GM08714 (cell line): ENCODE results near the gene MLLT10.

Experiments used
- H3K4me3 ChIP-seq: fragments of 200-500 bp; sonication (Bioruptor generic); 2 replicates; pipeline ENCODE4 v1.5.1; 2014; ENCODE audit warnings: mild to moderate bottlenecking, low read length, inconsistent platforms
- ZNF274 ChIP-seq: IDR thresholded peaks from 2 replicates; pipeline ENCODE4 v1.6.1; 2012; ENCODE audit warnings: mild to moderate bottlenecking, low read depth, low read length

The MLLT10 gene

DNA sequence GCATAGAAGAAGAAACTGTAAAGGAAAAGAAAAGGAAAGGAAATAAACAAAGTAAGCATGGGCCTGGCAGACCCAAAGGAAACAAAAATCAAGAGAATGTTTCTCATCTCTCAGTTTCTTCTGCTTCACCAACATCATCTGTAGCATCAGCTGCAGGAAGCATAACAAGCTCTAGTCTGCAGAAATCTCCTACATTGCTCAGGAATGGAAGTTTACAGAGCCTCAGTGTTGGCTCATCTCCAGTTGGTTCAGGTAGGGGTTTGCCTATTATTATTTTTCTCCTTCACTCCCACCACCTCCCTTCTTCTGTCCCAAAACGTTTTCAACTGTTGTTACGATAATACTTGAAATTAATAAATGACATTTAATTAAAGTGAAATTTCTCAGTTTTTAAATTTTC is 139.6 kb downstream of the MLLT10 start:
- no peak overlapping the region for H3K4me3 ChIP-seq
- no peak for TF ChIP-seq ZNF274

DNA sequence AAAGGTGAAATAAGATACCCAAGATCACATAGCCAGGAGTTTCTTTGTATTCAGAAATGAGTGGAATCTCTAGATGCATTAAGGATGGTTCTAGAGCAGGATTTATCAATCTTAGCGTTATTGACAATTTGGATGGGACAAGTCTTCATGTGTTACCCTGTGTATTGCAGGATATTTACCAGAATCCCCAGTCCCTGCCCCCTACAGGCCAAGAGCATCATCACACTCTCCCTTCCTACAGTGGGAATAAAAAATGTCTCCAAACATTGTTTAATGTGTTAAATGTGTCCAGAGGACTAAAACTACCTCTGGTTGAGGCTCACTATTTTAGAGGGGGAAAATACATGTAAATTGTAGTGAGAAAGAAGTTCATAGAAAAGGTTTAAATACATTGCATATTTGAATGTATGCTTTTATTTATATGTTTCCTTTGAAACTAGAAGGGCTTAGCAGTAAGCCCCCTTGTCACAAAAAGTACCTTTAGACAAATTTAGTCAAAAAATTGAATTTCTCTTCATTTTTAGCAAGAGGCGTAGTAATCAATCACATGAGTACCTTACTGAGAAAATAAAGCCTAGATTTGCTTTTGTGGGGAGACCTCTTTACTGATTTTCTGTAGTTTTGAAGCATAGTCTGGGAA is 141.2 kb downstream of the MLLT10 start:
- TF ChIP-seq ZNF274: no peak
- no peak overlapping the region for H3K4me3 ChIP-seq

DNA sequence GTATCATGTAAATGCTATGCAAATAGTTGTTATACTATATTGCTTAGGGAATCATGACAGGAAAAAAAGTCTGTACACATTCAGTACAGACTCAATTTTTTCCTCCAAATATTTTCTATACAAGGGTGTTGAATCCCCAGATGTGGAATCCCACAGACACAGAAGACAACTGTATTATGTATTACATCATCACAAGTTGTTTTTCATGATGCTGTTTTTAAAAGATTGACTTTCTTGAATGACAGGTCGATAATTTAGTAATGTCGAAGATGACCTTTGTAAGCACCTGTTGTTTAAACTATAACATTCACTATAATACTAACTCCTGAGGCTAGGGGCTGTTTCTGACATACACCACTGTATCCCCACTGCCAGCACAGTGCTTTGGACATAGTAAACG is 143.5 kb downstream of the MLLT10 start:
- no peak overlapping the region for H3K4me3 ChIP-seq
- no peak for TF ChIP-seq ZNF274

DNA sequence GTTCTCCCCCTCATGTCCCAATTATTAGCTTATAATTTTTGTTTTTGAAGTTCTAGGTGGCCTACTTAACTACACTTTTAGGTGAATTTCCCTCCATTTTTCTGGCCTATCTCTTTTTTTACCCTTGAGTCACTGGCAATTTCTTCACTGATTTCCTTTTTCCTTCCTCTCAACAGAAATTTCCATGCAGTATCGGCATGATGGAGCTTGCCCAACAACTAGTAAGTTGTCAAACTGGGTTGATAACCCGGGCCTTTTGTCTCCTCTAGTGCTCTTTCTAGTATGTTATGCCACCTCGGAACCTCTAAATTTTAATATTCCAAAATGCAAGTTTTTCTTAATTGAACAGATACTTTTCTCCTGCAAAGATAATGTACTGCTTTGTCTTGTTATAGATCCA is 147.1 kb downstream of the MLLT10 start:
- no peak overlapping the region for H3K4me3 ChIP-seq
- TF ChIP-seq ZNF274: no peak

DNA sequence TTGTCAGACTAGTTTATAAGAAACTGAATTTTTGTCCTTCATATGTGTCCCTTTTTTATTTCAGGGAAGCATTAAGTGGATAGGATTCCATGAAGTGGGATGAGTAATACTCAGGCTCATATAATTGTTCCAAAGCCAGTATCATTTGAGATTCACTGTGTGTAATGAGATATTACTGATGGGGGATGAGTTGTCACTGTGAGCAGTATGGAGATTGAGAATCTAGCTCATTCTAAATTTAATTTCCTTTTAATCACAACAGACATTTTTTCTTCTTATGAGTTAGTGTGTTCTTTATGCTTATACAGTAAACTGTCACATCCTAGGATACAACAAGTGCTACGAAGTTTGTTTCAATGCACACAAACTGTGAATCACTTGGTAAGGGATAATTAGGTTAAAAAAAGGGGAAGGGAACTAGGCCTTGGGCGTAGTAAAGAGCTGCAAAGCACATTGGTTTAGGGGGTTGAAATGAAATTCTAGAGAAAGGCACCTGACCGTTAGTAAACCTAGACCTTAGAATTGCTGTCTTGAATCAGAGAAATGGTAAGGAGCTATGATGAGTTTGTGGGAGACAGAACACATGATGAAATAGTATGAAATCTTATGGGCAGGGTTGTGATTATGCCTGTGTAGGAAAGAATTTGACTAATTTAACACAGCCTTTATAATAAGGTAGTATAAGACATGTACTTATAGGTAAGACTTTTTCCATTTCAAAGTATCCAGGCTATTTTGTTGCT is 153.4 kb downstream of the MLLT10 start:
- TF ChIP-seq ZNF274: no peak

DNA sequence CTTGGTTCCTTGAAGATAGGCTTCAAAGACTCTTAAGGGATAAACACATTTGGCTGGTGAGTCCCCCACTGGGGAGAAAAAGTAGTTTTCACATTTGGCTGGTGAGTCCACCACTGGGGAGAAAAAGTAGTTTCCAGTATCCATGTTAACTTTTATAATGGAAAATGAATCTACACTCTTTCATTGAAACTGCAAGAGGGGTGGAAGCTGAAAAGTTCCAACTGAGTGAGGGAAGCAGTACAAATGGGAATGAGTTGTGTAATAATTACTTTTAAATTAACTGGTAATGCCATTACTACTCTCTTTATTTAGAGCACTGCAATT is 153.9 kb downstream of the MLLT10 start:
- H3K4me3 ChIP-seq: no peak overlapping the region
- no peak for TF ChIP-seq ZNF274

More for the DNA sequence above, 153.4 kb downstream of the MLLT10 start:
- no peak overlapping the region for H3K4me3 ChIP-seq

DNA sequence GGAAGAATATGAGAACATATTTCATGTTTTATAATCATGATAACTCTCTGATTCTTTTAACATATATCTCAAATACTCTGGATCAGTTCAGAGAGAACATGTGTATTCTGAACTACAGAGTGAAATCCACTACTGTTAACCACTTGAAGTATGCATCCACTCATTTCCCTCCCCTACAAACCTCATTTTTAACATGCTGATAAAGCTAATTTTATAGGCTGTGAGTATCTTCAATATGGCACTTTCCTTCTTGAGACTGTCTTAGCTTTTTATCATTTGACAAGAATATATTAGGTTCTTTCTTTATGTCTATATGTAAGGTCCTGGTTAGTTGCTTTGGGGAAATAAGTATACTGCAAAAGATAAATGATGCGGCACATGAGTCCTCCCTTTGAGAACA is 154.8 kb downstream of the MLLT10 start:
- no peak for TF ChIP-seq ZNF274
- H3K4me3 ChIP-seq: no peak overlapping the region

DNA sequence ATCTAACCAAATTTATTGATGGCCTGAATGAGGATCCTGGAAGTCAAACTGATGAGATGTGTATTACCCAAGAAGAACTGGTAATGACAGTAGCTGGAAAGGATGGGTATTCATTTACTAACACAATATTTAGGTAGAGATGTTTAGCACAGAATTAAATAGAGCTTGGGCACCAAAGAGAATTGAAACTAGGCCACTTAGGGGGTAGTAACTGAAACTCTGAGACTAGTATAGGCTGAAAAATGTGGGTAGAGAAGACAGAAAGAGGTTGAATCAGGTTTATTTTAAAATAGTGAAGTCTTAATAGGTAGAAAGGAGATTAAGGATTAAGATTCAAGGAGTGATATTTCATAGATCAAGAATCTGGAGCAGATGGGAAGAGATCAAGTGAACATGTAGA is 155.8 kb downstream of the MLLT10 start:
- no peak overlapping the region for H3K4me3 ChIP-seq

DNA sequence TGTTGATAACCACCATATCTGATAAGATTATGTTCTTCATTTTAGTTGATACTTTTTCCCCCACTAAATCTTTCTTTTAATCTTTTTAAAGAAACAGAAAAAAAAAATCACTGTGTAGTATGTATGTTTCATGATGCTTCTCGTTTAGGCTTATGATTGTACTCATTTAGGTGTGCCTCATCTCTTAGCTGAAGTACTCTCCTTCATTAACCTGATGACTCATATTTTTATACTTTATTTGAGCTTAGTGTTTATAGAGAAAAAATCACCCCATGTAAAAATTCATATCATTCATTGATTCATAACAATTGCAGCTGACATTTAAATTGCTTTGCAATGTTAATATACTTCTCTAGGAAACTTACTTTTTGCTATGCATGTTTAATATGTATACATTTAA is 158.9 kb downstream of the MLLT10 start:
- TF ChIP-seq ZNF274: no peak
- H3K4me3 ChIP-seq: no peak overlapping the region

More for the DNA sequence above, 155.8 kb downstream of the MLLT10 start:
- no peak for TF ChIP-seq ZNF274

DNA sequence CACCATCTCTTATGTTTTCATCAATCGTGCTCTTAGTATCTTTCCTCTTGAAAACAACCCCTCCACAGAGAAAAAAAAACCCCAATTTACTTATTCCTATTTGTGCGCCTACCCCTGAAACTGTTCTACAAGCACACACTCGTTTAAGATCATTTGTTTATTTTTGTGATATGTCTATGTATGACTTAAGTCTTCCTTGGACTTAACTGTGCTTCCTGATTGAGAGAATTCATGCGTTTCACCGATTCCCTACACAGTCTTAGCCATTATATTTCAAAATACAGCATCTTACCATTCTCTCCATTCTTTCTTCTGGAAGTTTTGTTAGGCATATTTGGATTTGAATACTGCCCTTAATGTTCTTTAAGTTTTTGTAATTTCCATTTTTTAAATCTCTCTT is 159.4 kb downstream of the MLLT10 start:
- TF ChIP-seq ZNF274: no peak

DNA sequence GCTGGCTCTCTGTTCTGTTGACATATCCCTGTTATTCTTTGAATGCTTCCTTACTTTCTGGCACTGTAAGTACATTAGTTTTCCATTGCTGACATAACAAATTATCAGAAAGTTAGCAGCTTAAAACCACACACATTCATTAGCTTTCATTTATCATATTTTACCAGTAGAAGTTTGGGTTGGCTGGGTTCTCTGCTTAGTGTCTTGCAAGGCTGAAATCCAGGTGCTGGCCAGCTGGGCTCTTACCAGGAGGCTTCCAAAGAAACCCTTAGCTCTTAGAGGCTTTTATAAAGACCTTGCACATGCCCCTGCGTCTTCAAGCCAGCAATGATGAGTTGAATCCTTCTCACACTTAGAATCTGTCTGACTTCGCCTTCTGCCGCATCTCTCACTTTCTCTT is 160.6 kb downstream of the MLLT10 start:
- no peak overlapping the region for H3K4me3 ChIP-seq
- no peak for TF ChIP-seq ZNF274

More for the DNA sequence above, 159.4 kb downstream of the MLLT10 start:
- H3K4me3 ChIP-seq: no peak overlapping the region

DNA sequence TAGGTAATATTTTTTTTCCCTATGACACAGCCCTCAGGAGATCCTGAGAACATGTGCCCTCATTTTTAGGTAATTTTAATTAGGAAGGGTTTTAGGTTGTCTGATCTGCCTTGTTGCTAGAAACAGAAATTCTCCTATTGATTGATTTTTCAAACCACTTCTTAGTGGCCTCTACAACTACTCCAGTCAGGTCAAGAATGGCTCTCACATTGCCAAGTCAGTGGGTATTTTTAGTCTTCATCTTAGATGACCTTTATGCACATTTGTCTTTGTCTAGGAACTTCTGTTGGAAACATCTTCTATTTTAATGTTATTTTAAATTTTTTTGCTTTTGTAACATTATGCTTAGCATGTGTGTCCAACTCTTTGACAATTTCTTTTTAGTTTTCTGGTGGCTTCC is 162.3 kb downstream of the MLLT10 start:
- no peak overlapping the region for H3K4me3 ChIP-seq
- TF ChIP-seq ZNF274: no peak

DNA sequence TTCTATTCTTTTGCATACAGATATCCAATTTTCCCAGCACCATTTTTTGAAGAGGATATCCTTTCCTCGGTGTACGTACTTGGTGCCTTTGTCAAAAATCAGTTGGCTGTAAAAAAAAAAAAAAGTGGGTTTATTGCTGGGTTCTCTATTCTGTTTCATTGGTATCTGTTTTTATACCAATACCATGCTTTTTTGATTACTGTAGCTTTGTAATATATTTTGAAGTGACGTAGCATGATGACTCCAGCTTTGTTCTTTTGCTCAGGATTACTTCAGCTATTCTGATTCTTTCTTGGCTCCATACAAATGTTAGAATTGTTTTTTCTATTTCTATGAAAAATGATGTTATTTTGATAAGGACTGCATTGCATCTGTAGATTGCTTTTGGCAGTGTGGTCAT is 165.5 kb downstream of the MLLT10 start:
- no peak overlapping the region for H3K4me3 ChIP-seq
- TF ChIP-seq ZNF274: no peak

DNA sequence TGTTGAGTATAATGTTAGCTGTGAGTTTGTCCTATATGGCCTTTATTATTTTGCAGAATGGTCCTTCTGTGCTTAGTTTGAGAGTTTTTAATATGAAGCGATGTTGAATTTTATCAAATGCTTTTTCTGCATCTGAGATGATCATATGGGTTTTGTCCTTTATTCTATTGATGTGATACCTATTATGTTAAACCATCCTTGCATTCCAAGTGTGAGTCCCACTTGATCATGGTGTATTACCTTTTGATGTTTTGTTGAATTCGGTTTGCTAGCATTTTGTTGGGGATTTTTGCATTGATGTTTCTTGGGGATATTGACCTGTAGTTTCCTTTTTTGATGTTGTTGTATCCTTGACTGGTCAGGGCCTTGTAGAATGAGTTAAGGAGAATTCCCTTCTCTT is 166.4 kb downstream of the MLLT10 start:
- no peak for TF ChIP-seq ZNF274
- H3K4me3 ChIP-seq: no peak overlapping the region

DNA sequence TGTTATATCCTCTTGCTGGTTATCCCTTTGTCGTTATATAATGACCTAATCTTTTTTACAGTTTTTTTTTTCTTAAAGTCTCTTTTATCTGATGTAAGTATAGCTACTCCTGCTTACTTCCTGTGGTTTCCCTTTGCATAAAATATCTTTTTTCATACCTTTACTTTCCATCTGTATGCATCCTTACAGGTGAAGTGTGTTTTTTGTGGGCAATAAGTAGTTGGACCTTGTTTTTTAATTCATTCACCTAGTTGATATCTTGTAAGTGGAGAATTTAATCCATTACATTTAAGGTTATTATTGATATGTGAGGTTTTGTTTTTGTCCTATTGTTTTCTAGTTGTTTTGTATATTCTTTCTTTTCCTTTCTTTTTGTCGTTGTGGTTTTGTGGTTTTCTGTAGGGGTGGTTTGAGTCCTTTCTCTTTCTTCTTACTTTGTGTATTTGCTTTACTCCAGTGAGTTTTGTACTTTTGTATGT is 168.6 kb downstream of the MLLT10 start:
- H3K4me3 ChIP-seq: no peak overlapping the region
- no peak for TF ChIP-seq ZNF274

DNA sequence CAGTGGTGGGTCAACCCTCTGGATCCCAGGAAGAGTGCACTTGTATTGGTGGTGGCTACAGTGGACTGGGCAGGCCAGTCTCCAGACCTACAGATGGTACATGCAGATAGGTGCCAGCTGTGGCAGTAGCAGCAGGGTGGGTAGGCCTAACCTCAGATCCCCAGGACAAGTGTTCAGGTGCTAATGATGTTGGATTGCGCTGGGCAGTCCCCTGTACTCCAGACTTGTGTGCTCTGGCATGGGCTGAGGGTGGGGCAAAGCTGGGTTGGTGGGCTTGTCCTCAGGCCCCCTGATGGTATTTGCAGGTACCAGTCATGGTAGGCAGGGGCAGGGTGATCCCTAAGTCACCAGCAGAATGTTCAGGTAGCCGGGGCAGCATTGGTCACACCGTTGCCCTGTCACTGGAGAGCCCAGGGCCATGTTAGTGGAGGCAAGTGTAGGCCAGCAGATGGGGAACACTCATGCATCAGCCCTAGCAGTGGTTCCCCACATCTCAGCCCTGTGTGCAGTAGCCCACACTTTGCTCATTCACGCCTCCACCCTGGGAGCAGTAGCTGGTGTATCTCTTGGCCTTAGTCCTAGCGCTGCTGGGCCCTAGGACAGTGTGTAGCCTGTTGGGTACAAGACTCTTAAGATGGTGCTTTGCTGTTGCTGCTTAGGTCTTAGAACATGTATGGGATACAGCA is 171.3 kb downstream of the MLLT10 start:
- TF ChIP-seq ZNF274: no peak
- H3K4me3 ChIP-seq: no peak overlapping the region
